HCT116 (cell line): ENCODE results near the gene OR2H1.
"Not testable (repeated sequence)": the region's sequence is repeated elsewhere in the genome, so short reads cannot be mapped to it uniquely, and the experiment has no call there.

Experiments used
- CTCF ChIP-seq, 3 experiments: fragments of 200-600 bp in 1 of 3; sonication (generic) in 1 of 3; IDR thresholded peaks in 2 of 3; conservative IDR thresholded peaks in 1 of 3; 2 replicates each; pipeline ENCODE4 v1.5.1; 2012 to 2017; ENCODE audit warnings: low read depth in 2 of 3, low read length in 2 of 3, antibody characterized with exemption in 1 of 3, borderline replicate concordance in 1 of 3, control low read depth in 1 of 3, mild to moderate bottlenecking in 1 of 3, mixed read lengths in 1 of 3, mixed run types in 1 of 3, moderate library complexity in 1 of 3; ENCODE audit not compliant: insufficient read depth in 1 of 3
- EZH2 ChIP-seq: fragments of 200-600 bp; sonication (generic); IDR thresholded peaks from 2 replicates; pipeline ENCODE4 v1.6.1; 2017; ENCODE audit warnings: antibody characterized with exemption, mixed run types
- POLR2AphosphoS5 ChIP-seq: IDR thresholded peaks from 2 replicates; pipeline ENCODE4 v1.6.1; 2011; ENCODE audit warnings: mild to moderate bottlenecking, low read depth, low read length, moderate library complexity
- RAD21 ChIP-seq: IDR thresholded peaks from 2 replicates; pipeline ENCODE4 v1.6.1; 2012; ENCODE audit warnings: low read depth, mild to moderate bottlenecking
- SP1 ChIP-seq: IDR thresholded peaks from 2 replicates; pipeline ENCODE4 v1.6.1; 2012; ENCODE audit warnings: low read depth
- TCF7L2 ChIP-seq: IDR thresholded peaks from 2 replicates; pipeline ENCODE4 v1.7.0; 2011; ENCODE audit warnings: borderline replicate concordance, inconsistent platforms; ENCODE audit not compliant: insufficient read depth, insufficient read length; ENCODE audit errors: extremely low read depth
- TF ChIP-seq, protein P1 (sequence below): IDR thresholded peaks from 2 replicates; pipeline ENCODE4 v1.6.1; 2012

DNA sequence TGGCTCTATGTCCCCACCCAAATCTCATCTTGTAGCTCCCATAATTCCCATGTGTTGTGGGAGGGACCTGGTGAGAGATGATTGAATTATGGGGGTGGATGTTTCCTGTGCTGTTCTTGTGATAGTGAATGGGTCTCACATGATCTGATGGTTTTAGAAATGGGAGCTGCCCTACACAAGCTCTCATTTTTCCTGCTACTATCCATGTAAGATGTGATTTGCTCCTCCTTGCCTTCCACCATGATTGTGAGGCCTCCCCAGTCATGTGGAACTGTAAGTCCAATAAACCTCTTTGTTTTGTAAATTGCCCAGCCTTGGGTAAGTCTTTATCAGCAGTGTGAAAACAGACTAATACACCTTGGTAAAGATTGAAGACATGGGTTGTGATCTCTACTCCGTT is 12.9 kb upstream of the OR2H1 start:
- TF ChIP-seq POLR2AphosphoS5; RAD21; CTCF (IDR thresholded peaks at IDR 0.05 in 2 of 3, conservative IDR thresholded peaks at IDR 0.05 in 1 of 3; ENCODE audit: borderline replicate concordance in 1 of 3, insufficient read depth in 1 of 3, low read depth in 2 of 3, low read length in 2 of 3); TCF7L2; EZH2; SP1: not testable (repeated sequence)
- TF ChIP-seq, protein P1, sequence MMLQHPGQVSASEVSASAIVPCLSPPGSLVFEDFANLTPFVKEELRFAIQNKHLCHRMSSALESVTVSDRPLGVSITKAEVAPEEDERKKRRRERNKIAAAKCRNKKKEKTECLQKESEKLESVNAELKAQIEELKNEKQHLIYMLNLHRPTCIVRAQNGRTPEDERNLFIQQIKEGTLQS, result not testable (repeated sequence)
